SK-N-MC (cell line): ENCODE measurements around the gene G6PD.

Source experiments
- DNase-seq: peaks from one replicate; pipeline ENCODE4 v3.0.0-alpha.2; 2011; ENCODE audit warnings: low read depth, low spot score
- H3K27ac ChIP-seq: fragments of 200-600 bp; sonication (generic); 2 replicates; pipeline ENCODE4 v1.5.1; 2016; ENCODE audit warnings: mixed run types
- H3K36me3 ChIP-seq: fragments of 200-600 bp; sonication (generic); 2 replicates; pipeline ENCODE4 v1.6.1; 2017; ENCODE audit warnings: antibody characterized with exemption, low read length, mixed read lengths; ENCODE audit not compliant: insufficient read depth
- H3K4me3 ChIP-seq: fragments of 200-600 bp; sonication (generic); 2 replicates; pipeline ENCODE4 v1.5.1; 2016
- H3K9ac ChIP-seq: fragments of 200-600 bp; sonication (generic); 2 replicates; pipeline ENCODE4 v1.8.0; 2017; ENCODE audit warnings: mixed run types, mixed read lengths; ENCODE audit not compliant: insufficient read length
- H3K9me3 ChIP-seq: fragments of 200-600 bp; sonication (generic); 2 replicates; pipeline ENCODE4 v1.6.1; 2017; ENCODE audit warnings: low read depth, mild to moderate bottlenecking, antibody characterized with exemption, low read length, moderate library complexity, mixed read lengths
- EZH2 ChIP-seq: fragments of 200-600 bp; sonication (generic); IDR thresholded peaks from one replicate; pipeline ENCODE4 v1.6.1; 2017; ENCODE audit warnings: antibody characterized with exemption
- FOXP2 ChIP-seq: optimal IDR thresholded peaks from 2 replicates; pipeline ENCODE3; 2011; ENCODE audit warnings: mild to moderate bottlenecking, moderate library complexity; ENCODE audit not compliant: insufficient read depth; ENCODE audit errors: extremely low read length, control extremely low read depth
- POLR2AphosphoS5 ChIP-seq: IDR thresholded peaks from 2 replicates; pipeline ENCODE4 v1.6.1; 2012; ENCODE audit warnings: mild to moderate bottlenecking, low read depth, low read length, borderline replicate concordance

G6PD gene

DNA sequence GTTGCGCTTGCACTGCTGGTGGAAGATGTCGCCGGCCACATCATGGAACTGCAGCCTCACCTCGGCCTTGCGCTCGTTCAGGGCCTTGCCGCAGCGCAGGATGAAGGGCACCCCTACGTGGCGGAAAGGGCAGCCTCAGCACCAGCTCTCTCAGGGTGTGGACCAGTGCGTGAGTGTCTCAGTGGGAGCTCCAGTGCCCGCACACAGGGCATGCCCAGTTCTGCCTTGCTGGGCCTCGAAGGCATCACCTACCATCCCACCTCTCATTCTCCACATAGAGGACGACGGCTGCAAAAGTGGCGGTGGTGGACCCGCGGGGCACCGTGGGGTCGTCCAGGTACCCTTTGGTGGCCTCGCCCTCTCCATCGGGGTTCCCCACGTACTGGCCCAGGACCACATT is 14.0 kb downstream of the G6PD start:
- Histone ChIP-seq H3K9ac (no peak overlapping the region), H3K27ac (no peak overlapping the region), H3K36me3 (peaks cover 21% of the 10 kb centered on the region; the same call in 1 of the 2 replicates)

DNA sequence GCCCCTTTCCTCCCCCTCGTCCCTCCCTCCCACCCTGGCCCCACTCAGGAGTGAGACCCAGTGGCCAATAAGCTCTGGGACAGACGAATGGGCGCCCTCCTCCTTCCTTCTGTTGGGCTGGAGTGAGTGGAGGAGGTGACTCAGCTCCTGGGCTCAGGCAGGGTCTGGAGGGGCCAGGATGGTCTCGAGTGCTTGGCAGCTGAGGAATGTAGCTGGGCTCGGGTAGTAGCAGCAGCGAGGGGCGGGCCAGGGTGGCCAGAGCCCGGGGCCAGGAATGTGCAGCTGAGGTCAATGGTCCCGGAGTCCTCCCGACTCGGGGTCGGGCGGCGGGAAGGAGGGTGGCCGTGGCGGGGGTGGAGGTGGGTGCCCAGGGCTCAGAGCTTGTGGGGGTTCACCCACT is 15.0 kb downstream of the G6PD start:
- no peak for DNase-seq
- Histone ChIP-seq H3K9ac (no peak overlapping the region), H3K9me3 (no peaks in the 10 kb centered on the region)

More for the DNA sequence above, 14.0 kb downstream of the G6PD start:
- H3K4me3 ChIP-seq, result no peak overlapping the region
- no peak for DNase-seq
- TF ChIP-seq POLR2AphosphoS5, result no peak
- TF ChIP-seq FOXP2, result no peak
- no peak for TF ChIP-seq EZH2
- H3K9me3 ChIP-seq, result no peaks in the 10 kb centered on the region

DNA sequence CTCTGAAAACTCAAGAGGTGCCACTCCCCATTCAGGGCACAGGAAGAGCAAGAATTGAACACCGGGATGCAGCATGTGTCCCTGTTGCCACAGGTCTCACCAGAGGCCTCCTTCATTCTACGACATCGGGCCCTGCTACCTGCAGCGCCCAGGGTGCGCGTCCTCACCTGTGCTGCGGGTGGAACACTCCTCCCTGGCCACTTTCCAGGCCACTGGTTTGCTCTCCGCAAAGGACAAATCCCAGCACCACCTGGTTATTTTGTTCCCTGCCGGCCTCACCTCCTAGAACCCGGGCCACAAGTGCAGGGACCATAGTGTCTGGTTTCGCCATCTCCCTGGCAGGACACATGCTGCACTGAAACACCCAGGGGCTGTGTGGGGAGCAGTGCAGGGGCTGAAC is 16.4 kb downstream of the G6PD start:
- TF ChIP-seq EZH2, result no peak
- TF ChIP-seq FOXP2, result no peak
- no peak for TF ChIP-seq POLR2AphosphoS5
- no peaks in the 10 kb centered on the region for H3K9me3 ChIP-seq
- peaks cover 20% of the 10 kb centered on the region; the same call in 1 of the 2 replicates for H3K36me3 ChIP-seq
- H3K9ac ChIP-seq, result no peak overlapping the region
- H3K4me3 ChIP-seq, result no peak overlapping the region
- DNase-seq, result no peak
- H3K27ac ChIP-seq, result no peak overlapping the region

More for the DNA sequence above, 15.0 kb downstream of the G6PD start:
- H3K4me3 ChIP-seq, result no peak overlapping the region
- TF ChIP-seq FOXP2 (no peak), POLR2AphosphoS5 (no peak), EZH2 (no peak)
- peaks cover 21% of the 10 kb centered on the region; the same call in 1 of the 2 replicates for H3K36me3 ChIP-seq
- no peak overlapping the region for H3K27ac ChIP-seq

GRCh38 chrX:154529206-154529612 is 17.4 kb downstream of the G6PD start:
- H3K27ac ChIP-seq, result no peak overlapping the region
- no peak overlapping the region for H3K9ac ChIP-seq
- no peak overlapping the region for H3K4me3 ChIP-seq
- no peak for TF ChIP-seq FOXP2
- TF ChIP-seq POLR2AphosphoS5, result no peak
- TF ChIP-seq EZH2, result no peak
- no peaks in the 10 kb centered on the region for H3K9me3 ChIP-seq
- no peak for DNase-seq
- peaks cover 14% of the 10 kb centered on the region; the same call in 1 of the 2 replicates for H3K36me3 ChIP-seq

- DNase-seq, result no peak
- H3K27ac ChIP-seq, result no peak overlapping the region
- no peaks in the 10 kb centered on the region for H3K9me3 ChIP-seq
- TF ChIP-seq POLR2AphosphoS5, result no peak
- no peak for TF ChIP-seq FOXP2
- TF ChIP-seq EZH2, result no peak
- H3K36me3 ChIP-seq, result no peaks in the 10 kb centered on the region
- peak overlapping the region; percentile 36; the same call in 1 of the 2 replicates for H3K4me3 ChIP-seq
- no peak overlapping the region for H3K9ac ChIP-seq
Measured at GRCh38 chrX:154526901-154527675, 19.6 kb downstream of the G6PD start.

- Histone ChIP-seq H3K9ac (no peak overlapping the region), H3K9me3 (no peaks in the 10 kb centered on the region), H3K36me3 (no peaks in the 10 kb centered on the region), H3K4me3 (no peak overlapping the region), H3K27ac (no peak overlapping the region)
- TF ChIP-seq POLR2AphosphoS5 (no peak), EZH2 (no peak), FOXP2 (no peak)
- no peak for DNase-seq
Measured at GRCh38 chrX:154525606-154526490, 20.8 kb downstream of the G6PD start.

GRCh38 chrX:154519389-154519788 is 27.3 kb downstream of the G6PD start:
- no peak for DNase-seq
- H3K4me3 ChIP-seq, result no peak overlapping the region
- TF ChIP-seq EZH2 (no peak), POLR2AphosphoS5 (no peak), FOXP2 (no peak)
- H3K9ac ChIP-seq, result no peak overlapping the region
- H3K36me3 ChIP-seq, result no peaks in the 10 kb centered on the region
- H3K9me3 ChIP-seq, result no peaks in the 10 kb centered on the region
- no peak overlapping the region for H3K27ac ChIP-seq

DNA sequence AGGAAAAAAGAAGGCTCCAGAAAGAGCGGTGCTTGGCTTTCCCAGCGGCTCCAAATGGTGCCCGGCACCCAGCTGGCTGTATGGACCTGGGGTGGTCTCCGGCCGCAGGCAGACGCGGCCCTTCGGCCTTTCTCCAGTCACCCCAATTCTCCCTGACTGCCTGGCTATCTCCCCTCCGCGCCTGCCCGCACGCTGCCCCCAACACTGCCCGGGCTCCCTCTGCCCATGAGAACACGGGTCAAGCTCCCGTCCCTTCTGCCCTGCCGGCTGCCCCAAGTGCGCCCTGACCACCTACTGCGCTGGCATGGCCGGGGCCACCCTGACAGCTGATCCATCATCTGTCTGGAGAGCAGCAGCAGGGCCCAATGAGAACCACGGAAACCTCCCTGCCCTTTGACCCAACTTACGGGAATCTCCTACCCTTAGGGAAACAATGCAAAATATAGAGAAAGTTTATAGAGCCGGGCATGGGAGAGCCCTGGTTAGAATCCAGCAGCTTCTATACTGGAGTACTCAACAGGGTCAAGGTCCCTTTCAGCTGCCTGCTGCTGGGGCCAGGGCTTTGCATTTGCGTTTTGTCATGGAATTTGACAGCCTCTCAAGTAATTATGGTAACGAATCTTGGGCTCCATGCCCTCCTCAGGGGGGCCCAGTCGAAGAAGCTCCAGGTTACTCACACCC is 29.4 kb downstream of the G6PD start:
- Histone ChIP-seq H3K27ac (peak overlapping the region; percentile 94), H3K9ac (peak overlapping the region; percentile 72), H3K4me3 (peak overlapping the region; percentile 80), H3K36me3 (no peaks in the 10 kb centered on the region), H3K9me3 (no peaks in the 10 kb centered on the region)
- TF ChIP-seq EZH2 (no peak), FOXP2 (no peak), POLR2AphosphoS5 (no peak)
- no peak for DNase-seq
